GM12878 (cell line): Measurements from ENCODE around the gene TIMM22.

Source experiments
- CBX5 ChIP-seq: sonication (generic); IDR thresholded peaks from 2 replicates; pipeline ENCODE4 v1.6.1; 2016; ENCODE audit warnings: low read depth, moderate library complexity, mild to moderate bottlenecking, inconsistent platforms
- CTCF ChIP-seq, 3 experiments: IDR thresholded peaks in 2 of 3; conservative IDR thresholded peaks in 1 of 3; 2 replicates each; pipeline ENCODE4 v1.5.1; 2011; ENCODE audit warnings: low read depth in 3 of 3, low read length in 3 of 3, mild to moderate bottlenecking in 3 of 3, control low read depth in 2 of 3, moderate library complexity in 2 of 3, inconsistent platforms in 1 of 3, mixed read lengths in 1 of 3; ENCODE audit not compliant: control insufficient read depth in 2 of 3, insufficient read depth in 1 of 3; ENCODE audit errors: extremely low read depth in 1 of 3
- EP300 ChIP-seq, 2 experiments: fragments of 150-350 bp in 1 of 2; IDR thresholded peaks; 2 replicates each; pipeline ENCODE4 v1.6.1; 2011 to 2012; ENCODE audit warnings: low read depth in 2 of 2, low read length in 2 of 2, borderline replicate concordance in 1 of 2, improper control_type of control experiment in 1 of 2, inconsistent platforms in 1 of 2; ENCODE audit not compliant: control insufficient read depth in 1 of 2
- EZH2 ChIP-seq: IDR thresholded peaks from 2 replicates; pipeline ENCODE4 v1.6.1; 2012; ENCODE audit warnings: low read depth, mild to moderate bottlenecking, control low read depth, inconsistent platforms, low read length, borderline replicate concordance; ENCODE audit not compliant: control insufficient read depth
- RAD51 ChIP-seq: fragments of 450-650 bp; IDR thresholded peaks from 2 replicates; pipeline ENCODE4 v1.6.1; 2016; ENCODE audit warnings: moderate library complexity, mild to moderate bottlenecking, inconsistent platforms
- SIN3A ChIP-seq: IDR thresholded peaks from 2 replicates; pipeline ENCODE4 v1.6.1; 2012; ENCODE audit warnings: low read depth, low read length, improper control_type of control experiment
- SMAD1 ChIP-seq: fragments of 450-650 bp; IDR thresholded peaks from 2 replicates; pipeline ENCODE4 v1.6.1; 2018; ENCODE audit warnings: mild to moderate bottlenecking, low read depth; ENCODE audit not compliant: partially characterized antibody
- SREBF2 ChIP-seq: IDR thresholded peaks from 2 replicates; pipeline ENCODE4 v1.6.1; 2012; ENCODE audit warnings: mild to moderate bottlenecking, low read length
- ZNF622 ChIP-seq: fragments of 450-650 bp; IDR thresholded peaks from 2 replicates; pipeline ENCODE4 v1.6.1; 2017; ENCODE audit warnings: mild to moderate bottlenecking, inconsistent platforms

DNA sequence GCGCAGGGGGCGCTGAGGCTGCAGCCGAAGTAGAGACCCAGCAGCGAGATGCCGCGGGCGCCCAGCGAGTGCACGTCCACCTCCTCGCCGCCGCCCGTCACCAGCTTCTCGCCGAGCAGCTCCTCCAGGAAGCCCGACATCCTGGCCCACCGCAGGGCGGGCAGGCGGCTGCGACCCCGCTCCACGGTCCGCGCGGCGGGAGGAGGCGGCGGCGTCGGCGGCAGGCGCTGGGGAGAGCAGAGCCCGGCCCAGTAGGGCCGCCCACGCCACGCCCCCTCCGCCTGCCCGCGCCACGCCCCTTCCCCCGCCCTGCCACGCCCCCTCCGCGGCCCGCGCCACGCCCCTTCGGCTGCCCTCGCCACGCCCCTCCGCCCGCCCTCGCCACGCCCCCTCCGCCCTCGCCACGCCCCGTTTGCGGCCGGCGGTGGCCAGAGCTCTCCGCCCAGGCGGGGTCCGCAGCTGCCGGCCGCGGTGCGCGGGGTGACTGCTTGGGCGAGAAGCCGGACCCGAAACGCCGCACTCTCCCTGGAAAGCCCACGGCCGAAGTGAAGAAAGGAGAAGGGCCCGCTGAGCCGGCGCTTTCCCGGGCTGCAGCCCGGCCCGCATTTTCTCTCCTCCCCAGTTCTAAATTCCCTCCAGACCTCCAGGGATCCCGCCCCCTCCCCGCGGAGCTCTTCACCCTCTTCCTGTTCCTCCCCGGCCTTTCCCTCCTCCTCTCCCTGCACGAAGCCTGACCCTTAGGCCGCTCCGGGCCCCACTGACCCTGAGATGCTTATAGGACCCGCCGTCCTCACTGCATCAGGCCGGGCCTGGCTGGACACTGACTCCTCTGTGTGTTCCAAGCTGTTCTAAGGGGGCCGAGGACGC, 17.2 kb upstream of the TIMM22 start, which contains the start of gene NXN:
- no peak; a peak in 1 of 6 replicates for TF ChIP-seq CTCF (IDR thresholded peaks at IDR 0.05 in 2 of 3, conservative IDR thresholded peaks at IDR 0.05 in 1 of 3; ENCODE audit: control insufficient read depth in 2 of 3, extremely low read depth in 1 of 3, insufficient read depth in 1 of 3, low read depth in 3 of 3, low read length in 3 of 3)
- no peak for TF ChIP-seq EP300 (IDR thresholded peaks at IDR 0.05; ENCODE audit: borderline replicate concordance in 1 of 2, control insufficient read depth in 1 of 2, low read depth in 2 of 2, low read length in 2 of 2)
- TF ChIP-seq SMAD1 = no peak
- TF ChIP-seq SREBF2 = no peak
- no peak for TF ChIP-seq RAD51
- no peak for TF ChIP-seq SIN3A
- TF ChIP-seq CBX5 = no peak
- TF ChIP-seq ZNF622 = no peak
- TF ChIP-seq EZH2 = no peak
